K562 (cell line): ENCODE measurements around the gene FANCG. TPM values are rescaled to one million over a fixed set of nuclear protein-coding genes. Genes with fewer than 3 reads are reported as not detected.

Experiments
- ATAC-seq: fragments of 200-7000 bp; cut with Tn5 transposase; 3 replicates; pipeline ENCODE4 v1.9.1; 2020; ENCODE audit warnings: moderate library complexity
- BruUV-seq: library from RNA; stranded (reverse); fragments of 400-500 nt; replicated peaks from 2 replicates; lab custom pipeline; 2021; lab: Mats Ljungman, UMichigan
- CTCF ChIA-PET: fragments of 300-600 bp; formaldehyde crosslinking; extraction: SDS; loops from one replicate; lab custom pipeline; 2021; ENCODE audit warnings: low intra/inter-chr PET ratio; lab: Yijun Ruan, JAX
- POLR2A ChIA-PET: fragments of 300-600, 350-650 bp; sonication (Branson Sonifier 250); formaldehyde crosslinking; extraction: SDS; loops from one replicate; lab custom pipeline; 2021; ENCODE audit warnings: antibody characterized with exemption, inconsistent platforms; lab: Yijun Ruan, JAX
- DNase-seq, 4 experiments: peaks; one replicate each; pipeline versions ENCODE4 v3.0.0 to v3.0.0-alpha.2; 2011 to 2018; ENCODE audit warnings: low spot score in 3 of 4, mixed read lengths in 3 of 4; ENCODE audit errors: extremely low read depth in 1 of 4
- FAIRE-seq: peaks from 2 replicates; lab custom pipeline; 2011; peaks lifted over from hg19 to GRCh38; lab: Jason Lieb, UNC
- H2AFZ ChIP-seq: 2 replicates; pipeline ENCODE4 v1.6.0; 2011; ENCODE audit warnings: low read depth, low read length, control low read depth, inconsistent platforms
- H3K27ac ChIP-seq: fragments of 200-600 bp; 3 replicates; pipeline ENCODE4 v1.8.0; 2011; ENCODE audit warnings: low read depth, mild to moderate bottlenecking, control low read depth, inconsistent platforms, low read length, moderate library complexity, mixed read lengths; ENCODE audit errors: extremely low read depth
- H3K27me3 ChIP-seq, 2 experiments: fragments of 300-600 bp in 1 of 2; 2 replicates in 1 of 2; 3 replicates in 1 of 2; pipeline versions ENCODE4 v1.6.0 to v1.8.0; 2011; ENCODE audit warnings: inconsistent platforms in 2 of 2, low read length in 2 of 2, mild to moderate bottlenecking in 1 of 2, mixed read lengths in 1 of 2, moderate library complexity in 1 of 2; ENCODE audit not compliant: control insufficient read depth in 2 of 2, insufficient read depth in 2 of 2
- H3K36me3 ChIP-seq: fragments of 300-600 bp; 3 replicates; pipeline ENCODE4 v1.8.0; 2011; ENCODE audit warnings: mild to moderate bottlenecking, low read length, inconsistent platforms; ENCODE audit not compliant: control insufficient read depth, insufficient read depth
- H3K4me1 ChIP-seq, 2 experiments: fragments of 200-600 bp in 1 of 2; replicated peaks in 1 of 2; 2 replicates in 1 of 2; 3 replicates in 1 of 2; pipeline versions ENCODE4 v1.5.1 to v1.8.0; 2011; ENCODE audit warnings: inconsistent platforms in 2 of 2, low read length in 2 of 2, mild to moderate bottlenecking in 1 of 2, mixed read lengths in 1 of 2, moderate library complexity in 1 of 2; ENCODE audit not compliant: control insufficient read depth in 2 of 2, insufficient read depth in 2 of 2
- H3K4me2 ChIP-seq: 2 replicates; pipeline ENCODE4 v1.6.1; 2011; ENCODE audit warnings: low read length, control low read depth, inconsistent platforms, mixed read lengths; ENCODE audit not compliant: insufficient read depth
- H3K4me3 ChIP-seq: fragments of 200-600 bp; sonication (generic), shearing (Covaris generic); 2 replicates; pipeline ENCODE4 v1.5.1; 2016; ENCODE audit warnings: control low read depth, inconsistent platforms
- H3K79me2 ChIP-seq: fragments of 200-600 bp; 3 replicates; pipeline ENCODE4 v1.8.0; 2011; ENCODE audit warnings: low read length, inconsistent platforms; ENCODE audit not compliant: control insufficient read depth, insufficient read depth
- H3K9ac ChIP-seq, 2 experiments: 2 replicates each; pipeline versions ENCODE4 v1.6.0 to v1.6.1; 2011; ENCODE audit warnings: low read depth in 2 of 2, low read length in 2 of 2, control low read depth in 1 of 2, inconsistent platforms in 1 of 2, mild to moderate bottlenecking in 1 of 2, mixed read lengths in 1 of 2; ENCODE audit not compliant: insufficient read depth in 1 of 2
- H3K9me1 ChIP-seq: one replicate; pipeline ENCODE4 v1.6.0; 2011; ENCODE audit warnings: inconsistent platforms, mild to moderate bottlenecking, low read length, moderate library complexity; ENCODE audit not compliant: control insufficient read depth, insufficient read depth
- H3K9me3 ChIP-seq: replicated peaks from 2 replicates; pipeline ENCODE4 v1.5.1; 2011; ENCODE audit warnings: low read depth, low read length, inconsistent platforms; ENCODE audit not compliant: control insufficient read depth, insufficient read depth
- H4K20me1 ChIP-seq: replicated peaks from 2 replicates; pipeline ENCODE4 v1.6.1; 2011; ENCODE audit warnings: low read length, inconsistent platforms, mixed read lengths; ENCODE audit not compliant: control insufficient read depth, insufficient read depth
- HMG20B ChIP-seq: fragments of 250-450 bp; sonication (Bioruptor Pico); IDR thresholded peaks from 2 replicates; pipeline ENCODE4 v1.5.0; 2021; ENCODE audit warnings: mild to moderate bottlenecking
- MTA2 ChIP-seq: fragments of 450-650 bp; IDR thresholded peaks from 2 replicates; pipeline ENCODE4 v1.6.1; 2016; ENCODE audit warnings: low read depth
- MTA3 ChIP-seq: fragments of 450-650 bp; formaldehyde crosslinking; IDR thresholded peaks from 2 replicates; pipeline ENCODE4 v1.6.1; 2017; ENCODE audit warnings: mild to moderate bottlenecking, borderline replicate concordance
- ZNF24 ChIP-seq: fragments of 450-650 bp; IDR thresholded peaks from 2 replicates; pipeline ENCODE4 v1.6.1; 2016
- ZNF324 ChIP-seq: fragments of 250-450 bp; sonication (Bioruptor Pico); IDR thresholded peaks from 2 replicates; pipeline ENCODE4 v1.4.0; 2020; ENCODE audit warnings: mild to moderate bottlenecking
- ZNF561 ChIP-seq: fragments of 450-650 bp; formaldehyde crosslinking; conservative IDR thresholded peaks from 2 replicates; pipeline ENCODE4 v1.4.0; 2020; ENCODE audit warnings: mild to moderate bottlenecking, moderate library complexity
- ZNF764 ChIP-seq: fragments of 250-450 bp; sonication (Bioruptor Pico); IDR thresholded peaks from 2 replicates; pipeline ENCODE4 v1.4.0; 2020; ENCODE audit warnings: low read depth, mild to moderate bottlenecking, moderate library complexity
- WGBS: fragments of 100-300 bp; shearing (Covaris generic); methylation state at CpG from one replicate; pipeline ENCODE4 v1.1.6; 2016; ENCODE audit warnings: low coverage, mixed read lengths; ENCODE audit not compliant: insufficient coverage; ENCODE audit errors: missing lambda C conversion rate; 5-methylcytosine and 5-hydroxymethylcytosine counted together
- in situ Hi-C: fragments of 300-500 bp; cut with MboI; formaldehyde crosslinking; loops from 4 replicates; pipeline ENCODE4 v1.15.0; 2018; ENCODE audit warnings: inconsistent platforms, mixed read lengths
- intact Hi-C: fragments of 100-400 bp; cut with micrococcal nuclease; formaldehyde crosslinking; loops from 2 replicates; pipeline ENCODE4 v1.14.2; 2022
- polyA plus RNA-seq, 8 experiments: library from polyadenylated mRNA; depleted of rRNA in 4 of 8; stranded (reverse) in 5 of 8; unstranded in 3 of 8; fragments of >200 nt; fragmentation: Nextera tagmentation in 2 of 8; fragmentation: Illumina TruSeq in 1 of 8; extraction: Ambion mirVana in 2 of 8; extraction: Trizol in 1 of 8; gene quantifications; 2 replicates each; pipeline versions ENCODE4 v1.2.1 to v1.2.3, GENCODE V29; 2011 to 2014; ENCODE audit warnings: inconsistent platforms in 1 of 8, missing spikeins in 1 of 8
- total RNA-seq, 7 experiments: library from RNA; depleted of rRNA in 6 of 7; stranded (reverse); fragments of >200 nt in 6 of 7; fragmentation: Illumina TruSeq in 2 of 7; extraction: Trizol in 2 of 7; gene quantifications; 2 replicates each; pipeline versions ENCODE4 v1.2.1 to v1.2.3, GENCODE V29; 2011 to 2021; ENCODE audit warnings: low replicate concordance in 1 of 7

The FANCG gene
- total and polyA plus RNA-seq, 9 of the 15 experiments (the other 6 are each of a cell fraction or from before 2014, with no cell fraction given): 7.5 to 43.9 (median 31.0) TPM

GRCh38 chr9:35059438-35059837, 20.3 kb downstream of the FANCG start (continued):
- TF ChIP-seq MTA2: no peak

GRCh38 chr9:35057271-35057620, 22.5 kb downstream of the FANCG start:
- TF ChIP-seq ZNF24: no peak
- no peak for TF ChIP-seq ZNF324 (CRISPR knock-in tag)
- TF ChIP-seq MTA3: no peak
- TF ChIP-seq ZNF764 (CRISPR knock-in tag): no peak
- TF ChIP-seq HMG20B (CRISPR knock-in tag): no peak
- no peak for TF ChIP-seq ZNF561 (CRISPR knock-in tag)
- Histone ChIP-seq H4K20me1 (no peaks in the 10 kb centered on the region), H3K4me3 (no peak overlapping the region), H3K27me3 (no peaks in the 10 kb centered on the region), H3K9me3 (no peaks in the 10 kb centered on the region), H3K36me3 (peaks cover 69% of the 10 kb centered on the region), H2AFZ (no peak overlapping the region), H3K9ac (no peak overlapping the region), H3K4me1 (no peaks in the 10 kb centered on the region), H3K9me1 (no peaks in the 10 kb centered on the region), H3K79me2 (no peaks in the 10 kb centered on the region), H3K4me2 (no peak overlapping the region), H3K27ac (no peak overlapping the region)
- intact Hi-C loops (no loop called here), in situ Hi-C loops (no loop called here)
- POLR2A ChIA-PET: interaction anchor here (0.8 to 3.5 kb wide), 3 partner anchors 10 to 14 kb away, joined by 3 to 14 read pairs (median 5); no protein-coding TSS in a partner anchor
- 100% methylated on average over 2 of the region's 8 CpGs for WGBS
- CTCF ChIA-PET: interaction anchor here (0.6 kb wide), 1 partner anchor 13 kb away, joined by 3 read pairs; no protein-coding TSS in a partner anchor
- FAIRE-seq: no peak
- no TSS peak for BruUV-seq
- no peak for ATAC-seq
- DNase-seq: no peak
